Astrocyte (in vitro differentiated cells and primary cell): ENCODE results near the gene PUDP. TPM values are rescaled to one million over a fixed set of nuclear protein-coding genes. Genes with fewer than 3 reads are reported as not detected.

Source experiments
- DNase-seq: peaks from one replicate; pipeline ENCODE4 v3.0.0-alpha.2; 2010; ENCODE audit warnings: low read depth
- FAIRE-seq: peaks from 2 replicates; lab custom pipeline; 2011; peaks lifted over from hg19 to GRCh38; lab: Jason Lieb, UNC
- H2AFZ ChIP-seq: 2 replicates; pipeline ENCODE4 v1.6.0; 2012; ENCODE audit warnings: low read depth, low read length, inconsistent platforms
- H3K27ac ChIP-seq: 2 replicates; pipeline ENCODE4 v1.5.1; 2011; ENCODE audit warnings: low read depth, low read length, inconsistent platforms
- H3K27me3 ChIP-seq: 2 replicates; pipeline ENCODE4 v1.6.0; 2011; ENCODE audit warnings: low read length, inconsistent platforms; ENCODE audit not compliant: insufficient read depth
- H3K36me3 ChIP-seq: 2 replicates; pipeline ENCODE4 v1.5.1; 2011; ENCODE audit warnings: low read length, inconsistent platforms; ENCODE audit not compliant: insufficient read depth
- H3K4me1 ChIP-seq: 2 replicates; pipeline ENCODE4 v1.5.1; 2011; ENCODE audit warnings: low read length, inconsistent platforms; ENCODE audit not compliant: insufficient read depth
- H3K4me2 ChIP-seq: 2 replicates; pipeline ENCODE4 v1.6.0; 2012; ENCODE audit warnings: low read length, inconsistent platforms
- H3K4me3 ChIP-seq: 2 replicates; pipeline ENCODE4 v1.5.1; 2011; ENCODE audit warnings: low read depth, mild to moderate bottlenecking, low read length, inconsistent platforms; ENCODE audit not compliant: insufficient read depth
- H3K79me2 ChIP-seq: 2 replicates; pipeline ENCODE4 v1.6.0; 2012; ENCODE audit warnings: mild to moderate bottlenecking, low read length, inconsistent platforms; ENCODE audit not compliant: insufficient read depth
- H3K9ac ChIP-seq: 2 replicates; pipeline ENCODE4 v1.6.0; 2012; ENCODE audit warnings: mild to moderate bottlenecking, low read length, inconsistent platforms
- H3K9me3 ChIP-seq: 2 replicates; pipeline ENCODE4 v1.5.1; 2012; ENCODE audit warnings: low read depth, mild to moderate bottlenecking, low read length, inconsistent platforms; ENCODE audit not compliant: insufficient read depth
- H4K20me1 ChIP-seq: 2 replicates; pipeline ENCODE4 v1.6.0; 2012; ENCODE audit warnings: low read length, inconsistent platforms; ENCODE audit not compliant: insufficient read depth
- H3K27ac Mint-ChIP-seq: one replicate; pipeline ENCODE4 v1.8.0; 2021; ENCODE audit warnings: mild to moderate bottlenecking, mixed read lengths; ENCODE audit not compliant: unreplicated experiment
- H3K27me3 Mint-ChIP-seq: one replicate; pipeline ENCODE4 v1.8.0; 2021; ENCODE audit warnings: low read depth, mixed read lengths; ENCODE audit not compliant: unreplicated experiment
- H3K36me3 Mint-ChIP-seq: one replicate; pipeline ENCODE4 v1.8.0; 2021; ENCODE audit warnings: low read depth, mixed read lengths; ENCODE audit not compliant: unreplicated experiment
- H3K4me1 Mint-ChIP-seq: one replicate; pipeline ENCODE4 v1.8.0; 2021; ENCODE audit warnings: low read depth, mixed read lengths; ENCODE audit not compliant: unreplicated experiment
- H3K4me3 Mint-ChIP-seq: one replicate; pipeline ENCODE4 v1.8.0; 2021; ENCODE audit warnings: mild to moderate bottlenecking, moderate library complexity, mixed read lengths; ENCODE audit not compliant: unreplicated experiment
- H3K9me3 Mint-ChIP-seq: one replicate; pipeline ENCODE4 v1.8.0; 2021; ENCODE audit warnings: mild to moderate bottlenecking, mixed read lengths; ENCODE audit not compliant: unreplicated experiment
- EZH2 ChIP-seq: IDR thresholded peaks from 2 replicates; pipeline ENCODE4 v1.6.1; 2012; ENCODE audit warnings: mild to moderate bottlenecking, low read length, inconsistent platforms; ENCODE audit not compliant: insufficient read depth
- total RNA-seq: library from RNA; stranded (reverse); gene quantifications from 2 replicates; pipeline ENCODE4 v1.2.1, GENCODE V29; 2021
- TF ChIP-seq, protein P1 (sequence below): IDR thresholded peaks from 2 replicates; pipeline ENCODE4 v1.5.1; 2011; ENCODE audit warnings: low read depth, mild to moderate bottlenecking, inconsistent platforms, low read length, moderate library complexity; ENCODE audit not compliant: insufficient read depth

Gene PUDP
- total RNA-seq, 1 donor from 2014 or later: 21.8 TPM

- TF ChIP-seq, protein P1, sequence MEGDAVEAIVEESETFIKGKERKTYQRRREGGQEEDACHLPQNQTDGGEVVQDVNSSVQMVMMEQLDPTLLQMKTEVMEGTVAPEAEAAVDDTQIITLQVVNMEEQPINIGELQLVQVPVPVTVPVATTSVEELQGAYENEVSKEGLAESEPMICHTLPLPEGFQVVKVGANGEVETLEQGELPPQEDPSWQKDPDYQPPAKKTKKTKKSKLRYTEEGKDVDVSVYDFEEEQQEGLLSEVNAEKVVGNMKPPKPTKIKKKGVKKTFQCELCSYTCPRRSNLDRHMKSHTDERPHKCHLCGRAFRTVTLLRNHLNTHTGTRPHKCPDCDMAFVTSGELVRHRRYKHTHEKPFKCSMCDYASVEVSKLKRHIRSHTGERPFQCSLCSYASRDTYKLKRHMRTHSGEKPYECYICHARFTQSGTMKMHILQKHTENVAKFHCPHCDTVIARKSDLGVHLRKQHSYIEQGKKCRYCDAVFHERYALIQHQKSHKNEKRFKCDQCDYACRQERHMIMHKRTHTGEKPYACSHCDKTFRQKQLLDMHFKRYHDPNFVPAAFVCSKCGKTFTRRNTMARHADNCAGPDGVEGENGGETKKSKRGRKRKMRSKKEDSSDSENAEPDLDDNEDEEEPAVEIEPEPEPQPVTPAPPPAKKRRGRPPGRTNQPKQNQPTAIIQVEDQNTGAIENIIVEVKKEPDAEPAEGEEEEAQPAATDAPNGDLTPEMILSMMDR: no peak
- no peak for TF ChIP-seq EZH2
- H2AFZ ChIP-seq: no peak overlapping the region
- H3K4me1 ChIP-seq: peaks cover 5% of the 10 kb centered on the region
- no peaks in the 10 kb centered on the region for H3K36me3 ChIP-seq
- Mint-ChIP-seq H3K27me3 (no peaks in the 10 kb centered on the region), H3K4me3 (no peak overlapping the region), H3K9me3 (no peaks in the 10 kb centered on the region), H3K27ac (no peak overlapping the region), H3K4me1 (peaks cover 20% of the 10 kb centered on the region), H3K36me3 (no peaks in the 10 kb centered on the region)
- DNase-seq: no peak
- H3K9ac ChIP-seq: no peak overlapping the region
- no peak overlapping the region for H3K27ac ChIP-seq
- H3K79me2 ChIP-seq: no peaks in the 10 kb centered on the region
- peaks cover 50% of the 10 kb centered on the region for H4K20me1 ChIP-seq
- no peaks in the 10 kb centered on the region for H3K27me3 ChIP-seq
- no peak for FAIRE-seq
- no peaks in the 10 kb centered on the region for H3K9me3 ChIP-seq
- H3K4me2 ChIP-seq: no peak overlapping the region
- no peak overlapping the region for H3K4me3 ChIP-seq
These were observed 62.1 kb downstream of the PUDP start for GRCh38 chrX:7085879-7086278.

DNA sequence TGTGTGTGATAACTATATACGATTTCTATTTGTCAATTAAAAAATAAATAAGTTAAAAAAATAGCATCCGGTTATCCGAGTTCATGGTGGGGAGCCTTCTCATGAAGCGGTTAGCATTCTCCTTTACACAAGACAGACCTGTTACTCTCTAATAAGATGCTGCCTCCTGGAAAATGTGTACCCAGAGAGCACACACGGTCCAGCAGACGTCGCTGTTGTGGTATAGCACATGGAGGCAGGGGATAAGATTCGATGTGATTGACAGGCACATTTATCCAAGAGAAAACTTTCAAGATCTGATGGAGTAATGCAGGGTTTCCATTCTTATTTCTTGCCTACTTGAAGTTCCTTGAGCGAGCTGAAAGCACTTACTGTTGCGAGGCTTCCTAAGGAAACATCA is 63.1 kb downstream of the PUDP start:
- TF ChIP-seq EZH2: no peak
- TF ChIP-seq, protein P1: no peak
- DNase-seq (no peak), FAIRE-seq (peak; percentile 55)
- Histone ChIP-seq H3K4me2 (no peak overlapping the region), H2AFZ (no peak overlapping the region), H3K9ac (no peak overlapping the region), H3K9me3 (no peaks in the 10 kb centered on the region), H3K27me3 (no peaks in the 10 kb centered on the region), H3K79me2 (no peaks in the 10 kb centered on the region), H3K4me1 (peaks cover 5% of the 10 kb centered on the region), H3K36me3 (no peaks in the 10 kb centered on the region), H4K20me1 (peaks cover 53% of the 10 kb centered on the region), H3K27ac (no peak overlapping the region), H3K4me3 (no peak overlapping the region)
- Mint-ChIP-seq H3K27ac (no peak overlapping the region), H3K4me3 (no peak overlapping the region), H3K36me3 (no peaks in the 10 kb centered on the region), H3K4me1 (peaks cover 18% of the 10 kb centered on the region), H3K9me3 (no peaks in the 10 kb centered on the region), H3K27me3 (no peaks in the 10 kb centered on the region)

DNA sequence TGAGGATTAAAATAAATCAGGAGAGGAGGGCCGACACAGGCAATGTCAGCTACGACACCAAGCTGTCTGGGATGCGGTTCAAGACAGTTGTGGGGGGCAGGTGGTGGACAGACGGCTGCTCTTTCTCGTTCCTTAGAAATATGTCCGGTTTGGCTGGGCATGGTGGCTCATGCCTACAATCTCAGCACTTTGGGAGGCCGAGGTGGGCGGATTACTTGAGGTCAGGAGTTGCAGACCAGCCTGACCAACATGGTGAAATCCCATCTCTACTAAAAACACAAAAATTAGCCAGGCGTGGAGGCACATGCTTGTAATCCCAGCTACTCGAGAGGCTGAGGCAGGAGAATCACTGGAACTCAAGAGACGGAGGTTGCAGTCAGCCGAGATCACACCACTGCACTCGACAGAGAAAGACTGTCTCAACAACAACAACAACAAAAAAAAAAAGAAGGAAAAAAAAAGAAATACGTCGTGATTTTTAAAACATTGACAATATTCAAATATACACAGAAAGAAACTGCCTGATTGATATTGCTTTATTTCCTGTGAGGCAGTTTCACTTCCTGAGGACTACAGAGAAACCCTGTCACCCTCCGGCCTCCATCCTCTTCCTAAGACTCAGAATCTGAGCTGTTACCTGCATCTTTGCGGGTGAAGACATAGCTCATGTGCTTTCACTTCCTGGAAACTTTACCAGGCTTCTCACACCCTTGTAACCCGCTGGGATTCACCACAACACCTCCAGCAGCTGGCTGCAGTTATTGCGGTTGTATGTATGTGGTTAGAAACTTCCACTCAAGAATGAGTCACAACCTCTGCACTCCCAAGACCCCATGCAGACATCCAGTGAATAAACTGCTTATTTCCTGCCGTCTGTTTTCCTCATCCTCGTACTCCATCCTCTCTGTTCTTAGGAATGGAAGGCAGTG is 64.2 kb downstream of the PUDP start:
- no peak overlapping the region for H3K9ac ChIP-seq
- no peaks in the 10 kb centered on the region for H3K9me3 Mint-ChIP-seq
- H2AFZ ChIP-seq: no peak overlapping the region
- peaks cover 18% of the 10 kb centered on the region for H3K4me1 Mint-ChIP-seq
- peaks cover 1% of the 10 kb centered on the region for H3K79me2 ChIP-seq
- H3K4me1 ChIP-seq: peaks cover 5% of the 10 kb centered on the region
- peak overlapping the region; percentile 72 for H3K4me2 ChIP-seq
- no peaks in the 10 kb centered on the region for H3K27me3 ChIP-seq
- H3K4me3 ChIP-seq: no peak overlapping the region
- TF ChIP-seq, protein P1: no peak
- TF ChIP-seq EZH2: no peak
- H3K36me3 ChIP-seq: no peaks in the 10 kb centered on the region
- FAIRE-seq (peak; percentile 100), DNase-seq (peak; percentile 99)
- H3K27me3 Mint-ChIP-seq: no peaks in the 10 kb centered on the region
- H3K4me3 Mint-ChIP-seq: peak overlapping the region; percentile 69
- peaks cover 54% of the 10 kb centered on the region for H4K20me1 ChIP-seq
- peak overlapping the region; percentile 84 for H3K27ac Mint-ChIP-seq
- H3K36me3 Mint-ChIP-seq: no peaks in the 10 kb centered on the region
- no peaks in the 10 kb centered on the region for H3K9me3 ChIP-seq
- no peak overlapping the region for H3K27ac ChIP-seq
